ENCODE data around the gene C2orf49. TPM values are rescaled to one million over a fixed set of nuclear protein-coding genes. Genes with fewer than 3 reads are reported as not detected.

Gene C2orf49
- polyA plus RNA-seq, 3 donors, result 8.1 to 10.4 (median 8.6) TPM

DNA sequence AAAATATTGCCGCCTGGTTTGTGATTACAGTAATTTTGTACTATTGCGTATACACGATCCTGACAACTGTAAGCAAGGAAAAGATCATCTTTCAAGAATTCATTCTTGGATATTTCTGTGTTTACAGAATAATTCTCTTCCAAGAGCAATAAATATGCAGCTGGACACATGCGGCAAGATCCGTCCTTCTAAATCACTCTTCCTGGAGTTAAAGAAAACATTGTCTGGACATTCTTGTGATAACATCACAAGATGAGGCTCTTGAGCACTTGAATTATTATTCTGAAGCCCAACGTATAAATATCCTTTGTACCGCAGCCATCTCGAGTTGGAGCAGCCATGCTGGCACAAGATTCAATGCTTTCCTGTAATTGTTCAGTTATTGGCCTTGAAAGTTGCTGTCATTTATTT lies 51.6 kb downstream of the C2orf49 start:
- Histone ChIP-seq H3K9ac (ENCODE audit: insufficient read depth, low read length, poor library complexity, severe bottlenecking) (no peak overlapping the region), H3K9me3 (replicated peaks in 1 of 2; ENCODE audit: control insufficient read depth in 1 of 2, insufficient read depth in 1 of 2, low read length in 2 of 2) (no peaks in the 10 kb centered on the region), H3K4me1 (ENCODE audit: control insufficient read depth in 1 of 2, insufficient read depth in 2 of 2, low read length in 2 of 2) (no peaks in the 10 kb centered on the region), H3K27ac (ENCODE audit: low read depth in 1 of 2, low read length in 2 of 2) (no peak overlapping the region), H4K20me1 (ENCODE audit: insufficient read depth, low read length) (no peaks in the 10 kb centered on the region), H3K4me2 (replicated peaks; ENCODE audit: extremely low read depth, low read length, poor library complexity, severe bottlenecking) (no peak overlapping the region), H3K4me3 (replicated peaks in 1 of 3; ENCODE audit: low read depth in 2 of 3, low read length in 3 of 3) (no peak overlapping the region), H3K36me3 (replicated peaks in 1 of 2; ENCODE audit: control insufficient read depth in 1 of 2, insufficient read depth in 2 of 2, low read length in 2 of 2) (no peaks in the 10 kb centered on the region), H2AFZ (ENCODE audit: insufficient read depth, low read depth, low read length, poor library complexity, severe bottlenecking) (no peak overlapping the region), H3K79me2 (ENCODE audit: insufficient read depth, low read length) (no peaks in the 10 kb centered on the region), H3K27me3 (ENCODE audit: control insufficient read depth in 2 of 2, insufficient read depth in 2 of 2, low read length in 2 of 2) (no peaks in the 10 kb centered on the region)
- no peak for DNase-seq
- WGBS (ENCODE audit: insufficient coverage), result 96% methylated on average over 5 of the region's 8 CpGs
- no peaks in the 10 kb centered on the region for H3K9me3 Mint-ChIP-seq
- H3K27me3 Mint-ChIP-seq (ENCODE audit: low read depth in 3 of 3), result peaks cover 5 to 10% (median 7%) of the 10 kb centered on the region in 3 donors
- TF ChIP-seq, protein P1, sequence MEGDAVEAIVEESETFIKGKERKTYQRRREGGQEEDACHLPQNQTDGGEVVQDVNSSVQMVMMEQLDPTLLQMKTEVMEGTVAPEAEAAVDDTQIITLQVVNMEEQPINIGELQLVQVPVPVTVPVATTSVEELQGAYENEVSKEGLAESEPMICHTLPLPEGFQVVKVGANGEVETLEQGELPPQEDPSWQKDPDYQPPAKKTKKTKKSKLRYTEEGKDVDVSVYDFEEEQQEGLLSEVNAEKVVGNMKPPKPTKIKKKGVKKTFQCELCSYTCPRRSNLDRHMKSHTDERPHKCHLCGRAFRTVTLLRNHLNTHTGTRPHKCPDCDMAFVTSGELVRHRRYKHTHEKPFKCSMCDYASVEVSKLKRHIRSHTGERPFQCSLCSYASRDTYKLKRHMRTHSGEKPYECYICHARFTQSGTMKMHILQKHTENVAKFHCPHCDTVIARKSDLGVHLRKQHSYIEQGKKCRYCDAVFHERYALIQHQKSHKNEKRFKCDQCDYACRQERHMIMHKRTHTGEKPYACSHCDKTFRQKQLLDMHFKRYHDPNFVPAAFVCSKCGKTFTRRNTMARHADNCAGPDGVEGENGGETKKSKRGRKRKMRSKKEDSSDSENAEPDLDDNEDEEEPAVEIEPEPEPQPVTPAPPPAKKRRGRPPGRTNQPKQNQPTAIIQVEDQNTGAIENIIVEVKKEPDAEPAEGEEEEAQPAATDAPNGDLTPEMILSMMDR (IDR thresholded peaks at IDR 0.05), result no peak
- no peak overlapping the region for H3K4me3 Mint-ChIP-seq
- no peaks in the 10 kb centered on the region for H3K4me1 Mint-ChIP-seq
- no peaks in the 10 kb centered on the region for H3K36me3 Mint-ChIP-seq
- intact Hi-C loops (cut with micrococcal nuclease), result no loop called here
- no peak overlapping the region for H3K27ac Mint-ChIP-seq

DNA sequence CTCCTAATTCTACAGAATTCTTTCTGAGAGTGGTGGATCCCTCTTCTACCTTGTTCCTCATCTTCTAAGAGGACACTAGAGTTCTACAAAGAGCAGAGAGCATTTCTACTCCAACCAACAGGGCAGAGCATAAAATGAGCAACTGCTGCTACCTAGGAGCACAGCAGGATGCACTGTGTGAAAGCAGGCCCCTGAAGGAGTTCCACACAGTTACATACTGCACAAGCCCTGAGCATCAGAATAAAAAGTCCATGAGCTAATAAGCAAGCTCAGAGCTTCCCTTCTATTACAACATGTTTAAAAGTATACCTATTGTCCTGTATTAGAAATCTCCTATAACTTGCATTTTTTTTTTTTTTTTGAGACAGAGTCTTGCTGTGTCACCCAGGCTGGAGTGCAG lies 53.1 kb downstream of the C2orf49 start:
- Histone ChIP-seq H3K4me3 (replicated peaks in 1 of 3; ENCODE audit: low read depth in 2 of 3, low read length in 3 of 3) (no peak overlapping the region), H3K27me3 (ENCODE audit: control insufficient read depth in 2 of 2, insufficient read depth in 2 of 2, low read length in 2 of 2) (peaks cover 0 to under 1% of the 10 kb centered on the region in 2 donors), H3K9me3 (replicated peaks in 1 of 2; ENCODE audit: control insufficient read depth in 1 of 2, insufficient read depth in 1 of 2, low read length in 2 of 2) (no peaks in the 10 kb centered on the region), H2AFZ (ENCODE audit: insufficient read depth, low read depth, low read length, poor library complexity, severe bottlenecking) (no peak overlapping the region), H3K9ac (ENCODE audit: insufficient read depth, low read length, poor library complexity, severe bottlenecking) (no peak overlapping the region), H3K4me1 (ENCODE audit: control insufficient read depth in 1 of 2, insufficient read depth in 2 of 2, low read length in 2 of 2) (no peaks in the 10 kb centered on the region), H3K36me3 (replicated peaks in 1 of 2; ENCODE audit: control insufficient read depth in 1 of 2, insufficient read depth in 2 of 2, low read length in 2 of 2) (no peaks in the 10 kb centered on the region), H3K79me2 (ENCODE audit: insufficient read depth, low read length) (no peaks in the 10 kb centered on the region), H3K4me2 (replicated peaks; ENCODE audit: extremely low read depth, low read length, poor library complexity, severe bottlenecking) (no peak overlapping the region), H3K27ac (ENCODE audit: low read depth in 1 of 2, low read length in 2 of 2) (no peak overlapping the region), H4K20me1 (ENCODE audit: insufficient read depth, low read length) (no peaks in the 10 kb centered on the region)
- TF ChIP-seq, protein P1 (IDR thresholded peaks at IDR 0.05), result no peak
- intact Hi-C loops (cut with micrococcal nuclease), result no loop called here
- no peak overlapping the region for H3K4me3 Mint-ChIP-seq
- DNase-seq, result no peak
- peaks cover 5 to 13% (median 12%) of the 10 kb centered on the region in 3 donors for H3K27me3 Mint-ChIP-seq (ENCODE audit: low read depth in 3 of 3)
- no peaks in the 10 kb centered on the region for H3K4me1 Mint-ChIP-seq
- no peaks in the 10 kb centered on the region for H3K9me3 Mint-ChIP-seq
- H3K27ac Mint-ChIP-seq, result no peak overlapping the region
- H3K36me3 Mint-ChIP-seq, result no peaks in the 10 kb centered on the region
